UCSD-AML1 (cell line): ENCODE measurements around the gene AMN.
"Not testable (repeated sequence)": the region's sequence is repeated elsewhere in the genome, so short reads cannot be mapped to it uniquely, and the experiment has no call there.

Experiments used
- DNase-seq: peaks from one replicate; lab custom pipeline; 2025; ENCODE audit not compliant: unreplicated experiment; lab: John Stamatoyannopoulos, UW

The AMN gene

GRCh38 chr14:102922490-102923200 lies at the start of gene AMN:
Gene AMN (plus strand): TSS chr14:102922663. CDS start chr14:102922689, 26 bp downstream.
- DNase-seq, result no peak

GRCh38 chr14:102873131-102873530 lies 49.3 kb upstream of the AMN start:
- no peak for DNase-seq

GRCh38 chr14:102873546-102874061 lies 48.9 kb upstream of the AMN start:
- DNase-seq, result no peak

GRCh38 chr14:102875652-102876051 lies 46.8 kb upstream of the AMN start:
- no peak for DNase-seq

- not testable (repeated sequence) for DNase-seq
These were observed 45.0 kb upstream of the AMN start for GRCh38 chr14:102877511-102877910.

GRCh38 chr14:102878174-102878969 lies 44.1 kb upstream of the AMN start:
- DNase-seq, result no peak

- no peak for DNase-seq
These were observed 43.4 kb upstream of the AMN start for GRCh38 chr14:102878970-102879460.

- no peak for DNase-seq
These were observed 40.1 kb upstream of the AMN start for GRCh38 chr14:102882226-102882906.

- DNase-seq, result no peak
These were observed 39.3 kb upstream of the AMN start for GRCh38 chr14:102883089-102883541.

- no peak for DNase-seq
These were observed 38.9 kb upstream of the AMN start for GRCh38 chr14:102883554-102883953.

GRCh38 chr14:102885737-102886447 lies 36.6 kb upstream of the AMN start:
- no peak for DNase-seq

GRCh38 chr14:102888748-102889147 lies 33.7 kb upstream of the AMN start:
- no peak for DNase-seq

- no peak for DNase-seq
These were observed 32.8 kb upstream of the AMN start for GRCh38 chr14:102889615-102890014.

- no peak for DNase-seq
These were observed 31.4 kb upstream of the AMN start for GRCh38 chr14:102891111-102891510.

- DNase-seq, result no peak
These were observed 30.9 kb upstream of the AMN start for GRCh38 chr14:102891556-102891955.

GRCh38 chr14:102892651-102893050 lies 29.8 kb upstream of the AMN start:
- DNase-seq, result no peak

- DNase-seq, result no peak
These were observed 29.0 kb upstream of the AMN start for GRCh38 chr14:102893452-102893851.

- DNase-seq, result not testable (repeated sequence)
These were observed 25.7 kb upstream of the AMN start for GRCh38 chr14:102896735-102897134.

GRCh38 chr14:102897299-102898027 lies 25.0 kb upstream of the AMN start:
- DNase-seq, result no peak

- DNase-seq, result no peak
These were observed 24.2 kb upstream of the AMN start for GRCh38 chr14:102898298-102898697.
